Smooth muscle cell (in vitro differentiated cells): ENCODE results near the gene TENM4. TPM values are rescaled to one million over a fixed set of nuclear protein-coding genes. Genes with fewer than 3 reads are reported as not detected.

Experiments
- DNase-seq: peaks from one replicate; lab custom pipeline; 2025; ENCODE audit not compliant: unreplicated experiment; lab: John Stamatoyannopoulos, UW
- H2AFZ ChIP-seq: fragments of 200-600 bp; sonication (generic); 2 replicates; pipeline ENCODE4 v1.6.0; 2016; ENCODE audit warnings: antibody characterized with exemption, low read depth, mild to moderate bottlenecking
- H3F3A ChIP-seq: fragments of 200-600 bp; sonication (generic); 2 replicates; pipeline ENCODE4 v1.6.0; 2017; ENCODE audit warnings: antibody characterized with exemption, low read depth
- H3K27ac ChIP-seq: fragments of 200-600 bp; sonication (generic); 2 replicates; pipeline ENCODE4 v1.5.1; 2016; ENCODE audit warnings: low read depth, mild to moderate bottlenecking
- H3K27me3 ChIP-seq: fragments of 200-600 bp; sonication (generic); 2 replicates; pipeline ENCODE4 v1.6.1; 2016; ENCODE audit warnings: low read depth, mild to moderate bottlenecking
- H3K36me3 ChIP-seq: fragments of 200-600 bp; sonication (generic); 2 replicates; pipeline ENCODE4 v1.5.1; 2016; ENCODE audit warnings: low read depth
- H3K4me1 ChIP-seq: fragments of 200-600 bp; sonication (generic); 2 replicates; pipeline ENCODE4 v1.5.1; 2016; ENCODE audit warnings: low read depth
- H3K4me2 ChIP-seq: fragments of 200-600 bp; sonication (generic); 2 replicates; pipeline ENCODE4 v1.6.0; 2016; ENCODE audit warnings: mild to moderate bottlenecking
- H3K4me3 ChIP-seq: fragments of 200-600 bp; sonication (generic); 2 replicates; pipeline ENCODE4 v1.5.1; 2016; ENCODE audit warnings: mild to moderate bottlenecking
- H3K79me2 ChIP-seq: fragments of 200-600 bp; sonication (generic); 2 replicates; pipeline ENCODE4 v1.6.0; 2016; ENCODE audit warnings: low read depth, mild to moderate bottlenecking
- H3K9ac ChIP-seq: fragments of 200-600 bp; sonication (generic); 2 replicates; pipeline ENCODE4 v1.6.0; 2016; ENCODE audit warnings: low read depth
- H3K9me3 ChIP-seq: fragments of 200-600 bp; sonication (generic); replicated peaks from 2 replicates; pipeline ENCODE4 v1.5.1; 2016; ENCODE audit warnings: low read depth
- H4K20me1 ChIP-seq: fragments of 200-600 bp; sonication (generic); 2 replicates; pipeline ENCODE4 v1.6.0; 2016; ENCODE audit warnings: low read depth
- CTCF ChIP-seq: fragments of 200-600 bp; sonication (generic); IDR thresholded peaks from 2 replicates; pipeline ENCODE4 v1.5.1; 2017; ENCODE audit warnings: borderline replicate concordance, mild to moderate bottlenecking, antibody characterized with exemption; ENCODE audit not compliant: insufficient read depth, poor library complexity, severe bottlenecking
- WGBS: methylation state at CpG from one replicate; pipeline ENCODE4 v1.1.7; 2016; ENCODE audit warnings: low lambda C conversion rate; 5-methylcytosine and 5-hydroxymethylcytosine counted together
- polyA plus RNA-seq: library from polyadenylated mRNA; unstranded; fragments of >200 nt; fragmentation: Nextera tagmentation; extraction: Ambion mirVana; gene quantifications from 2 replicates; pipeline ENCODE4 v1.2.1, GENCODE V29; 2016
- total RNA-seq: library from RNA; depleted of rRNA; stranded (reverse); fragments of >200 nt; gene quantifications from 2 replicates; pipeline ENCODE4 v1.2.3, GENCODE V29; 2014

TENM4 gene
- total and polyA plus RNA-seq, 2 experiments from 2014 or later = 31.6 to 38.2 TPM

GRCh38 chr11:79309407-79309806 lies 131.4 kb downstream of the TENM4 start:
- no peak overlapping the region for H2AFZ ChIP-seq
- no peak overlapping the region for H3K4me3 ChIP-seq
- no peaks in the 10 kb centered on the region for H3K36me3 ChIP-seq
- H3K4me1 ChIP-seq = peaks cover 5% of the 10 kb centered on the region
- H3K27ac ChIP-seq = no peak overlapping the region
- no peaks in the 10 kb centered on the region for H3F3A ChIP-seq
- DNase-seq = no peak
- WGBS = 57% methylated on average over 5 of the region's 5 CpGs
- no peaks in the 10 kb centered on the region for H3K9me3 ChIP-seq
- no peak overlapping the region for H3K9ac ChIP-seq
- H3K4me2 ChIP-seq = no peak overlapping the region
- TF ChIP-seq CTCF = no peak
- H4K20me1 ChIP-seq = peaks cover 93% of the 10 kb centered on the region
- H3K27me3 ChIP-seq = no peaks in the 10 kb centered on the region
- H3K79me2 ChIP-seq = peaks cover 3% of the 10 kb centered on the region

DNA sequence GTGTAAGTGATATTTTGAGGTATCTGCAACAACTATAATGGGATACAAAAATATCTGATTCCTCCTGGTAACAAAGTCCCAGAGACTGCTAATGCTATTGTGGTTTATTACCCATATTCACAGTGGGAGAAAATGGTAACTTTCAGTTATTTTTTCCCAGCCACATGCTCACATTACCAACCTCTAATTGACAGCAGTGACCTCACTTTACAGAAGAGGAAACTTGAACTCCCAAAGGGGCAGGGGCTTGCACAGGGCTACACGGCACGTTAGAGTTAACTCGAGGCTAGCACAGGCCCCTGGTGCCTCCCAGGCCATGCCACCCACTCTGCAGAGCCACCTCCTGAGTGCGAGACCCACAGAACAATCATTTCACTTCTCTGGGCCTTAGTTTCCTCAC lies 132.4 kb downstream of the TENM4 start:
- TF ChIP-seq CTCF = no peak
- 99% methylated on average over 4 of the region's 4 CpGs for WGBS
- Histone ChIP-seq H3K4me1 (peaks cover 5% of the 10 kb centered on the region), H3K79me2 (peaks cover 3% of the 10 kb centered on the region), H4K20me1 (peaks cover 83% of the 10 kb centered on the region), H3K4me3 (no peak overlapping the region), H3K27ac (no peak overlapping the region), H3K4me2 (no peak overlapping the region), H3K9ac (no peak overlapping the region), H2AFZ (no peak overlapping the region), H3F3A (no peaks in the 10 kb centered on the region), H3K27me3 (no peaks in the 10 kb centered on the region), H3K36me3 (no peaks in the 10 kb centered on the region), H3K9me3 (no peaks in the 10 kb centered on the region)
- no peak for DNase-seq

DNA sequence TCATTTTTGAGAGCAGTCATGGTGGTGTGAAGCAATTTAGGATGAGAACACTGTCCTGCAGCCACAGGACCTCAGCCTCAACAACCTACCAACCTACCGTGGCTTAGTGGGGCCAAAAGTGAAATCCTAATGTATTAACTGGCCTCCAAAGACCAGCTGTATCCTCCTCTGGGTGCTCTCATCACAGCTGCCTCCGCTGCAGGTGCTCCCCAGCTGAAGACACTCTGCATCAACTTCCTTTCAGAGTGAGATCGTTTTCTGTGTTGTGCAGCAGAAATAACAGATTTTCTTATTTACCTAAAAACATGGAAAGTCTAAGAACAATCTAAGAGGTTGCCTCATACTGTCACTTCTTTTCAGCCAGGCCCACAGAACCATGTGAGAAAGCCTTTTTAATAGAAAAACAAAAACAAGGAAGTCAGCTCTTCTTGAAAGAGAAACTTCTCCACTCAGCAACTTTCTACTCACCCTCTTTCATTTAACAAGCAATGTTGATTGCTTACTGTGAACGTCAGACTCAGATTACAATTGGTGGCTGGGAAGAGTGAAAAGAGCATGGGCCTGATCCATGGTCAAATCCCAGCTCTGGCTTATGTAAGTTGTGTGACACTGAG lies 136.1 kb downstream of the TENM4 start:
- H4K20me1 ChIP-seq = peaks cover 64% of the 10 kb centered on the region
- no peaks in the 10 kb centered on the region for H3K27me3 ChIP-seq
- no peak overlapping the region for H3K4me2 ChIP-seq
- 73% methylated on average over 4 of the region's 4 CpGs for WGBS
- no peak overlapping the region for H3K4me3 ChIP-seq
- no peaks in the 10 kb centered on the region for H3K9me3 ChIP-seq
- no peak overlapping the region for H3K9ac ChIP-seq
- DNase-seq = no peak
- H2AFZ ChIP-seq = no peak overlapping the region
- no peak overlapping the region for H3K27ac ChIP-seq
- H3K79me2 ChIP-seq = no peaks in the 10 kb centered on the region
- H3K4me1 ChIP-seq = no peaks in the 10 kb centered on the region
- no peak for TF ChIP-seq CTCF
- H3K36me3 ChIP-seq = no peaks in the 10 kb centered on the region
- H3F3A ChIP-seq = no peaks in the 10 kb centered on the region

DNA sequence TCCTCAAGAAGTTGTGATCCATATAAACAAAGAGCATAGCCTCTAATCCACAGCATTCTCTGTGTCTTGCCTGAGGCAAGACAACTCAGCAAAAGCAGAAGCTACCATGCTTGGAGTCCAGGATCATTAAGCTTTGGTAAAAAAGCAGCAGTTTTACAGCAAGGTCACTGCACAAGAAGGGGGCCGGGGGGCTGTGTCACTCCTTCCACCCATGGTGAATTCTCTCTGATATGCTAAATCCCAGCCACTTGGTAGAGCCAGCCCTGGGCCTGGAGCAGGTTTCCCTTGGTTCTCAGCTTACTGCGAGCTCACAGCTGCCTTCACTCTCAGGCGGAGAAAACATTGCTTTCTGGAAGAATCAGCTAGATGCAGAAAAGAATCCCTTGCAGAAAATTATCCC lies 144.7 kb downstream of the TENM4 start:
- H3K27ac ChIP-seq = no peak overlapping the region
- no peak overlapping the region for H2AFZ ChIP-seq
- H3K4me1 ChIP-seq = peaks cover 11% of the 10 kb centered on the region
- H3K79me2 ChIP-seq = no peaks in the 10 kb centered on the region
- peaks cover 39% of the 10 kb centered on the region for H4K20me1 ChIP-seq
- no peak overlapping the region for H3K9ac ChIP-seq
- no peak overlapping the region for H3K4me2 ChIP-seq
- no peak for TF ChIP-seq CTCF
- 34% methylated on average over 3 of the region's 3 CpGs for WGBS
- H3F3A ChIP-seq = no peaks in the 10 kb centered on the region
- no peaks in the 10 kb centered on the region for H3K27me3 ChIP-seq
- DNase-seq = no peak
- no peak overlapping the region for H3K4me3 ChIP-seq
- no peaks in the 10 kb centered on the region for H3K9me3 ChIP-seq
- no peaks in the 10 kb centered on the region for H3K36me3 ChIP-seq
